Thoracic aorta (tissue), 2 donors: Measurements from ENCODE around the gene FRMD8. TPM values are rescaled to one million over a fixed set of nuclear protein-coding genes. Genes with fewer than 3 reads are reported as not detected.

Source experiments
- ATAC-seq: fragments of 150-250 bp; one replicate; pipeline ENCODE4 v1.8.0; 2017; ENCODE audit warnings: low read depth; ENCODE audit not compliant: insufficient number of reproducible peaks, low FRiP score
- DNase-seq: peaks from one replicate; pipeline ENCODE4 v3.0.0-alpha.2; 2020; ENCODE audit warnings: low spot score
- H3K27ac ChIP-seq, 2 donors: fragments of 200-600 bp; sonication (generic); 1 replicate in 1 of 2; 2 replicates in 1 of 2; pipeline ENCODE4 v1.5.1; 2016; ENCODE audit warnings: mild to moderate bottlenecking in 2 of 2, moderate library complexity in 2 of 2
- H3K27me3 ChIP-seq: fragments of 200-600 bp; sonication (generic); replicated peaks from 2 replicates; pipeline ENCODE4 v1.6.0; 2016; ENCODE audit warnings: mild to moderate bottlenecking; ENCODE audit not compliant: insufficient read depth
- H3K36me3 ChIP-seq: fragments of 200-600 bp; sonication (generic); one replicate; pipeline ENCODE4 v1.5.1; 2016
- H3K4me1 ChIP-seq, 2 donors: fragments of 200-600 bp; sonication (generic); 1 replicate in 1 of 2; 2 replicates in 1 of 2; pipeline versions ENCODE4 v1.5.1 to v1.6.0; 2016; ENCODE audit warnings: low read depth in 2 of 2, mild to moderate bottlenecking in 1 of 2; ENCODE audit not compliant: control insufficient read depth in 1 of 2
- H3K4me3 ChIP-seq: fragments of 200-600 bp; sonication (generic); 2 replicates; pipeline ENCODE4 v1.5.1; 2016; ENCODE audit warnings: mild to moderate bottlenecking
- H3K9me3 ChIP-seq: fragments of 200-600 bp; sonication (generic); 2 replicates; pipeline ENCODE4 v1.5.1; 2016
- CTCF ChIP-seq: fragments of 200-600 bp; sonication (generic); IDR thresholded peaks from one replicate; pipeline ENCODE4 v1.5.1; 2019; ENCODE audit warnings: antibody characterized with exemption
- total RNA-seq, 2 donors: library from RNA; depleted of rRNA; stranded (reverse); fragments of >200 nt; gene quantifications; one replicate each; pipeline versions ENCODE4 v1.1.0 to v1.2.3, GENCODE V29; 2016

The FRMD8 gene
- total RNA-seq, 2 donors from 2014 or later = 45.2 to 45.9 TPM

- H3K4me3 ChIP-seq = no peak overlapping the region
- no peaks in the 10 kb centered on the region for H3K9me3 ChIP-seq
- DNase-seq (no peak), ATAC-seq (no peak)
- H3K27ac ChIP-seq = no peak overlapping the region
- no peak for TF ChIP-seq CTCF
- peaks cover 6 to 17% of the 10 kb centered on the region in 2 donors for H3K4me1 ChIP-seq
- no peaks in the 10 kb centered on the region for H3K36me3 ChIP-seq
- H3K27me3 ChIP-seq = no peaks in the 10 kb centered on the region
Observed at GRCh38 chr11:65376138-65376713, 10.2 kb upstream of the FRMD8 start.

- DNase-seq (no peak), ATAC-seq (no peak)
- no peaks in the 10 kb centered on the region for H3K9me3 ChIP-seq
- TF ChIP-seq CTCF = no peak
- H3K36me3 ChIP-seq = no peaks in the 10 kb centered on the region
- H3K27ac ChIP-seq = no peak overlapping the region
- H3K4me1 ChIP-seq = peaks cover 4 to 17% of the 10 kb centered on the region in 2 donors
- no peak overlapping the region for H3K4me3 ChIP-seq
- H3K27me3 ChIP-seq = no peaks in the 10 kb centered on the region
Observed at GRCh38 chr11:65377036-65377435, 9.4 kb upstream of the FRMD8 start.

GRCh38 chr11:65377777-65378176, 8.7 kb upstream of the FRMD8 start:
- no peaks in the 10 kb centered on the region for H3K36me3 ChIP-seq
- H3K4me3 ChIP-seq = no peak overlapping the region
- ATAC-seq (no peak), DNase-seq (no peak)
- H3K27me3 ChIP-seq = no peaks in the 10 kb centered on the region
- no peak for TF ChIP-seq CTCF
- H3K4me1 ChIP-seq = peaks cover 4 to 21% of the 10 kb centered on the region in 2 donors
- no peak overlapping the region for H3K27ac ChIP-seq
- H3K9me3 ChIP-seq = no peaks in the 10 kb centered on the region

- H3K4me1 ChIP-seq = peaks cover 9 to 27% of the 10 kb centered on the region in 2 donors
- H3K27ac ChIP-seq = no peak overlapping the region
- DNase-seq (no peak), ATAC-seq (no peak)
- H3K36me3 ChIP-seq = no peaks in the 10 kb centered on the region
- TF ChIP-seq CTCF = no peak
- H3K27me3 ChIP-seq = no peaks in the 10 kb centered on the region
- H3K9me3 ChIP-seq = no peaks in the 10 kb centered on the region
- H3K4me3 ChIP-seq = no peak overlapping the region
Observed at GRCh38 chr11:65378208-65378927, 8.1 kb upstream of the FRMD8 start.

- no peak for DNase-seq
- Histone ChIP-seq H3K4me3 (no peak overlapping the region), H3K36me3 (no peaks in the 10 kb centered on the region), H3K27me3 (no peaks in the 10 kb centered on the region), H3K27ac (no peak overlapping the region), H3K4me1 (peaks cover 9 to 34% of the 10 kb centered on the region in 2 donors), H3K9me3 (no peaks in the 10 kb centered on the region)
- no peak for ATAC-seq
- no peak for TF ChIP-seq CTCF
Observed at GRCh38 chr11:65378928-65379638, 7.4 kb upstream of the FRMD8 start.
